NT2/D1 (cell line): ENCODE results near the gene ZNF460.

Experiments
- SUZ12 ChIP-seq: IDR thresholded peaks from 2 replicates; pipeline ENCODE4 v1.6.1; 2011; ENCODE audit not compliant: insufficient read length, insufficient read depth; ENCODE audit errors: extremely low read depth
- YY1 ChIP-seq: IDR thresholded peaks from 2 replicates; pipeline ENCODE4 v1.6.1; 2011; ENCODE audit not compliant: insufficient read length, insufficient read depth
- ZNF274 ChIP-seq: IDR thresholded peaks from 2 replicates; pipeline ENCODE4 v1.6.1; 2011; ENCODE audit warnings: mild to moderate bottlenecking, low read depth, low read length

- no peak for TF ChIP-seq SUZ12
- no peak for TF ChIP-seq ZNF274
- TF ChIP-seq YY1: no peak
Observed at GRCh38 chr19:57321116-57321515, 40.8 kb downstream of the ZNF460 start.
